Measurements from ENCODE around the gene KCND2. TPM values are rescaled to one million over a fixed set of nuclear protein-coding genes. Genes with fewer than 3 reads are reported as not detected.
"Not testable (repeated sequence)": the region's sequence is repeated elsewhere in the genome, so short reads cannot be mapped to it uniquely, and the experiment has no call there.

The KCND2 gene
- total RNA-seq, 1 experiment from 2014 or later, result not detected

DNA sequence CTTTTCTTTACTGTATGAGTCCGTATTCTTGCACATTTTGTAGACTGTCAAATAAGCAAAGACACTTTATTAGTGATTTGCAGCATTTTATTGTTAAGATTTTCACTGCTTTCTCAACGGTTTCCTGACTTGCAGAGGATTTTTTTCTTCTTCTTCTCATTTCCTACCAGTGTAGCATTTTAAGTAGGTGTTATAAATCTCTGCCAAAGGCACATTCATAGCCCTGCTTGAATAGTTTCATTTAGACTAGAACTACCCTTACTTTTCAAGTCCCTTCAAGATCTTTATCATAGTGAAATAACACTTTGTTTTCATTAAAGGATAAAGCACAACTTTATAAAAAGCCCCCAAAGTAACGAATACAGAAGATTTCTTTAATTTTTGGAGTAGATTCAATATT is 313.6 kb downstream of the KCND2 start:
- DNase-seq (ENCODE audit: low read depth), result no peak

DNA sequence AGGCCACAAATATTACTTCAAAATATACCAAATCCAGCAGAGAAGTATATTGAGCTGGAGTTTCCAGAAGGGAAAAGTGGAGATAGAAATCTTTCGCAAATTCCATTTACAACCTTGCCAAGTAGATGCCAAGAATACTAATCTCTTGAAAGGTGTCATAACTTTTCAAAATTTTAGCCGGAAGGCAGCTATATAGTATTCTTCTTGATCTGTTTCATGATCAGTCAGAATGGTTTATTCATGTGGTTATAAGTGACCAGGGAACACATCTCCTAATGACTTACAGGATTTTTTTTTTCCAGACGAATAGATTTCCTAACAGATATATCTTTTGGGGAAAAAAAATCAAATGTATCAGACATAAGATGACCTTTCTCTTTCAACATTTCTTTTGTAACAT is 314.3 kb downstream of the KCND2 start:
- DNase-seq (ENCODE audit: low read depth), result no peak

DNA sequence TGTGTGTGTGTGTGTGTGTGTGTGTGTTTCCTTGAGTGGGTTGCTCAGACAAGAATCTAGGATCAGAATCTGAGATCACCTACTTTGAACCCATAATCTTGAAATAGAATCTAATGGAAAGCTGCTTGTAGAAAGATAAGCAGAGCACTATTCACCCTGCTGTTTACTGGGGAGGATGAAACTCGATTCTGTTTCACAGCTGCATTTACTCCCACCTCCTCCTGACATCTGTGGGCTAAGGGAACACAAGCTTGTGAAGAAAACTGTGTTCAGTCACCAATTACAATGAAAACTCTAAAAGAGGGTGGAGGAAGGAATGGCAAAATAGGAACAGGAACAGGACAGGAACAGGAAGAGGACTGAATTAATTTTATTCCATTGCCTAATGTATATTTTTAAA is 315.4 kb downstream of the KCND2 start:
- no peak for DNase-seq (ENCODE audit: low read depth)

DNA sequence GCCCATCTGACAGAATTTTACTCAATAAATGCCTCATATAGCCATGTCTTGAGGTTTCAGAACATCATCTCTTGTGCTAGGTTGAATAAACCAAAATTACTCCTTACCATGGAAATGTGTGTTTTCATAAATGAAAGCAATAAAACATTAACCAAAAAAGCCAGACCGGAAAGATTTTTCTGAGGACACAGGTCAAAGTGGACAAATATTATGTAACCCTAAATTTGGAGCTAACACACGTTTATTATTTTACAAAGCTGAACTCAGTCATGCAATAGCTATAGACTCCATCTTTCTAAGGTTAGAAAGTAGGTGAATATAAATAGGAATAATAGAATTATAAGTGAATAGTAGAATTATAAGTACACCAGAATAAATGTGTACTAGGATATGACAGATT is 315.9 kb downstream of the KCND2 start:
- DNase-seq (ENCODE audit: low read depth), result no peak

DNA sequence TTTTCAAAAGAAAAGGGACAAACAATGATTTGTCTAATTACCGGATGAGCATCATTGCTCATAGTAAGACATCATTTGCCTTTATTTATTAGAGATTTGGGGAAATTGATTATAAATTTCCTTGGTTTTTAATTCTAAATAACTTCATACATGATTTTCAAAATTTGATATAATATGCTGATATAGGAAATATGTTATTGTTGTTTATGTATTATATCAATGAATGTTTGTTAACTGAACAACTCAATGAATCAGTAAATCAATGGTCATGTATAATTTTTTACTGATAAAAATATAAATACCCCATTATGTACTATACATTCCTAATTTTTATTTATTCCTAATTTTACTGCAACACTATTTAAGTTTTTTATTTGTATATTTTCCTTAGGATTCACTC is 327.6 kb downstream of the KCND2 start:
- DNase-seq (ENCODE audit: low read depth), result no peak

DNA sequence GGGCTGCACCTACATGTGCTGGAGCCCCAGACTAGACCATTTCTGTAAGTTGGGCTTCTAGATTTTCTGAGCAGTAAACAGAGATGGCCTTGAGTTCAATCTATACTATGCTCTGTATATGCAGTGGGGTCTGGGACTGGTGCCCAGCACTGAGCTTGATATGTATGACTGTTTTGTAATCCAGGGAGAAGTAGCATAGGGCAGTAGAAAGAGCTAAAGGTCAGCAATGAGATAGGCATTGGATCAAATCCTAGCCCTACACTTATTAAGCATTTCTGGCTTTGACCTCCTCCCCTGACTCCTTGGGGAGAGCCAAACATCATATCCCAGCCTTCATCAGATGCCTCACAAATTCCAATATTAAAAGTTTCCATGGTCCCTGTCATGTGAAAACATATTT is 330.4 kb downstream of the KCND2 start:
- no peak for DNase-seq (ENCODE audit: low read depth)

DNA sequence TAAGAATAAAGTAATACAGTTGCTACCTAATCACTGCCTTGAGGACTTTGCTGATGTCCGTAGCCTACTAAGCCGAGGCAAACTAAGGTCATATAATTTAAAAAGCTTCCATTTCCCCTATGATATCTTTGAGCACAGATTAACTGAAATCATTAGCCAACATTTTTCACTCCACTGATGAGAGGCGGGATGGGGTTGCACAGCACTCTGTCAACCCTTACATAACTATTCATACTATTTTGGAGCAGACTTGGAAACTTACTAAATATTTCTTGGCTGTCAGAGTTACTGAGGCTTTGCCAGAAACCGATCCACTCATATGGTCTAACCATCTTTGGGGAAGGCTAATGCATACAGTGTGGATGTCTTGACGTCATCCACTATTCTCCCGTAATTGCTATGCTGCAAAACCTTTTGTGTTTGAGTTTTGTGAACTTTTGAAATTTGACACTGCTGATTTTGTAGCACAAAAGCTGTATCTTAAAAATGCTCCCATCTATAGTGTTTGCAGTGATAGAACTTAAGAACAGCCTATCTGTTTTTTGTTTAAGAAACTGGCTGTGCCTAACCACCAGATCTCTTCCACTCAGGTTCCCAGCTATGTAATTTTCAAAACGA is 336.3 kb downstream of the KCND2 start:
- DNase-seq (ENCODE audit: low read depth), result no peak

DNA sequence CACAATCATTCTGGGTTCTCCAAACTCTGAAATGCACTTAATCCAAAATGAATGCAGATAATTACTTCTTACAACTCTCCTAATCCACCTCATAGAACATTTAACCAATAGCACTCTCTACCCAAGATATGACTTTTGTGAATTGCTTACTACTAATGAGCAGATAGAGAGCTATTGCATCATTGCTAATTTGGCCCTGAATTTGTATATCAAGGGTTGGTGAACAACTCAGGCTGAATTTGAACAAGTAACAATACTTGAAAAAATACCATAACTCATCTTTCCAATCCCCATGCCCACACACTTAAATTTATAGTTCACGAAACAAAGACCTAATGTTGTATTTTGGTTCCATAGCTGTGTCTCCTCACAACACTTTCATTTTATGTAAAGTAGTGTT is 339.0 kb downstream of the KCND2 start:
- DNase-seq (ENCODE audit: low read depth), result no peak

DNA sequence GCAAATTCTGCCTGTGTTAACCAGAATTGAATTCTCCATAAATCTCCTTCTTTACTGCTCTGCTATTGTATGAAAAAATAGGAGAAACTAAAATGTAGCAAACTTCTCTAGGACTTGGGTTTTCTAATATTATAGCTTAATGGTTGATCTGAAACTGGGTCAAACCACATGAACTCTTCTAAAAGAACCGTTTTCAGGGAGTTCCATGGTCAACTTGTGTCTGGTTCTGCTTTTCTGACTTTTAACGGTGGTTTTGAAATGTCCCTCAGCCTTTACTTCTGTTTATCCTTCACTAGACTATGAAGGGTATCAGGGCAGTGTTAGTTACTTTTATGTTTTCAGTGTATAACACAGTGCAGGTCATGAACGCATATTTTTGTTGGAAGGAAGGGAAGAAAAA is 342.7 kb downstream of the KCND2 start:
- DNase-seq (ENCODE audit: low read depth), result no peak

DNA sequence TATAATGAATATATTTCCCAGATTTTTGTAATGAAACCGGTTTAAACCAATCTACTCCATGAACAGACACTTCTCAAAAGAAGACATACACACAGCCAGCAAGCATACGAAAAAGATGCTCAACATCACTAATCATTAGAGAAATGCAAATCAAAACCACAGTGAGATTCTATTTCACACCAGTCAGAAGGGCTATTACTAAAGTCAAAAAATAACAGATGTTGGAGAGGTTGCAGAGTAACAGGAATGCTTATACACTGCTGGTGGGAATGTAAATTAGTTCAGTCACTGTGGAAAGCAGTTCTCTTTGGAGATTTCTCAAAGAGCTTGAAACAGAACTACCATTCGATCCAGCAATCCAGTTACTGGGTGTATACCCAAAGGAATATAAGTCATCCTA is 344.3 kb downstream of the KCND2 start:
- no peak for DNase-seq (ENCODE audit: low read depth)

DNA sequence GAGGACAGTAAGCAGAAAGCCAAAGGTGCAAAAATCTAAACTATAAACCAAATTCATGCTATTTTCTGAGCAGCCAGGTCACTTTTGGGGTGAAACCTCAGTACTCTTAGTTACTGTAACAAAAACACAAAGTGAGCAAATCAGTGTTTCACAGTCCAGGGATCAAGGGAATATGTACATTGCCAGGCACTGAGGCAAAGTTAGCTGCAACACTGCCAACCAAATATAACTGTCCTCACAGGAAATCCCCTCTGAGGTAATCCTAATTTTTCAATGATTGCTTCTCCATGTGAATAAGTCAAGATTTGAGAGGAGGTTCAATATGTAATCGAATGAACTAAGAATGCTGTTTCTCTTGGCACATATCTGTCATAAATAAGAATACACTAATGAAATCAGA is 355.3 kb downstream of the KCND2 start:
- no peak for DNase-seq (ENCODE audit: low read depth)

DNA sequence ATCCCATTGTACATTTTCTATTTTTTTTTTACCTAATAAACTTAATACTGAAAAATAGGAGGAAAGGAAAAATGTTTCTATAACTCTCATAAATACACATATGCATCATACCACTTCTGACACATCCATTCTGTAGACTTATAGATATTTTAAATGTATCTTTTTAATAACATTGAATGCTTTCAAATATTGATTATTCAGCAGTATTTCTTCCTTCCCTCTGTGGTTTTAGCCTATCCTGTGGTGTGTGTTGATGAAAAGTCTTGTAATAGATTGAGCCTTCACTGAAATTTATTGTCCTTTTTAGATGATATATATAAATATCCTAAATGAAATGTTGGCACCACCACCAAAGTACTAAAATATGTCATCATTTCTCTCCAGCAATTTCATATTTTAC is 366.9 kb downstream of the KCND2 start:
- no peak for DNase-seq (ENCODE audit: low read depth)

DNA sequence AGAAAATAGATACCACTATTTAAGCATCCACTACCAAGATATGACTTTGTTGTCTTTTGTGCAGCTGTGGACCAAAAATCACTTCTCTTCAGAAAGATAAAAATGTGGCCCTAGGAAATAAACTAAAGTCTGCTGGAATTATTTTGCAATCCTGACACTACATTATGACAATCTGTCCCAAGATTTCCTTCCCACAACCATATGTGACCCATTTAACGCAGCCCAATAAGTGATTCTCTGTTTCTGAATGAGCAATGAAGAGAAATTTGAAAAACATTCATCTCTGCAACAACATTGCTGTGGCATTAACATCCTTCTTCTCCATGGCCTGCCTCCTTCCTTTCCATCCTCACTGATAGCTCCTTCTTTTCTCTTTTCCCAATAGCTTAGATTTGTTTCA is 373.0 kb downstream of the KCND2 start:
- DNase-seq (ENCODE audit: low read depth), result no peak

DNA sequence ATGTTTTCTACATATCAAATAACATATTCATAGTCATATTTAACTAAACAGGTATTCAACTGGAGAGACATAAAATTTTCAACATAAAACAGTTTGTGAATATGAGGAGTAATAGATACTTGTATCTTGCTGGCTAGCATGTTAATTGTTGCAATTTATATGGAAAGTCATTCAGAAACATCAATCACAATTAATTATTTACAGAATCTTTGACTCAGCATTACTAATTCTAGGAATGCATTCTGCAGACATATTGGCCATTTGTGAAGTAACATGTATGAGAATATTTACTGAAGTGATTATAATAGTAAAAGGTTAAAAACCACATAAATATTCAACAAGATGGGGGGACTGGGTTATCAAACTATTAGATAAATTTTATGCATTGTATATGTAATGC is 381.3 kb downstream of the KCND2 start:
- DNase-seq (ENCODE audit: low read depth), result no peak

DNA sequence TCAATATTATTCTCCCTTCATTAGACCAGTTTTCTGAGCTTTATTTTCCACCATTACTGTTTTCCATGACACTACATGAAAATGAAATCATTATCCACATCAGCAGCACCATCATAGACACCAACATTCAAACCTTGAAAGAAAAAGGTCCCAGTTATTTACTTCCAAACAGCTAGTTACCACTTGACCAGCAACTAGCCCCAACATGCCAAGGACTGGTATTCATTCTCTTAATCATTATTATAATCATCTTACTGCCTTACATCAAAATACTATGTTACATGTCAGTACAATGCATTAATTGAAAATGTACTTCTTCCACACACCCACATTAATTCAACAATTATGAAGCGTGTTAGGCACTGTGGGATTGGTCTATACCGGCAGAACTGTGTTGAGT is 385.5 kb downstream of the KCND2 start:
- no peak for DNase-seq (ENCODE audit: low read depth)

DNA sequence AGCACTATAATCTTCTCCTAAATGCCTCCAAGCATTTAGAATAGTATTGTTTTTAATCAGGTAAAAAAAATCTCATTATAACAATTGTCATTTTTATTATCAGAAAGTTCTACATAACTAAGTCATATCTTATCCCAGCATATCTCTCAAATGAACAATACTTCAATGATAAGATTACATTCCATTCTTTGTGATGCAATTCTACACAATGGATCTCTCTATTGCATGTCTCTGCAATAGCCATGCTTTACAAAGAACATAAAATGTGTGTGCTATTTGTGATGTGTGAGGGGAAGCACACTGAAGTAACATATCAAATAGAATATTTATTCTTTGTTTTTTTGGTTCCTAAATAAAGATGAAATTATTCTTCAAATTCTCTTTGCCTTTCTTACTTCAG is 389.3 kb downstream of the KCND2 start:
- no peak for DNase-seq (ENCODE audit: low read depth)

DNA sequence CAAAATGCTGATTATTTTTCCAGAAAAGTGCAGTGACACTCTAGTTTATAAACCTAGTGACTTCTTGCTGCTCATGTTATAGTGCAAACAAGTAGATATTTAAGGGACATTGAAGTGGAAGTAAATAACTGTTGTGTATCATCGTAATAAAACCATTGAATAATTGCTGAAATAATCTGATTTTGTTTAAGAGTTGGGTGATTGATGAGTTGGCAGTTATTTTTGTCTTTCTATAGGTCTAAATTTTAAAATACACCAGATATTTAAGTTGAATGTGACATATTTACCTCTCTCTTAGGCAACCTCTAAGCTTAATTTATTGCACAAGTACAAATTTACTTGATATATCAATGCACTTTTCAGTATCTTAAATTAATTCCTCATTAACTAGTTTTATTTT is 392.1 kb downstream of the KCND2 start:
- no peak for DNase-seq (ENCODE audit: low read depth)

DNA sequence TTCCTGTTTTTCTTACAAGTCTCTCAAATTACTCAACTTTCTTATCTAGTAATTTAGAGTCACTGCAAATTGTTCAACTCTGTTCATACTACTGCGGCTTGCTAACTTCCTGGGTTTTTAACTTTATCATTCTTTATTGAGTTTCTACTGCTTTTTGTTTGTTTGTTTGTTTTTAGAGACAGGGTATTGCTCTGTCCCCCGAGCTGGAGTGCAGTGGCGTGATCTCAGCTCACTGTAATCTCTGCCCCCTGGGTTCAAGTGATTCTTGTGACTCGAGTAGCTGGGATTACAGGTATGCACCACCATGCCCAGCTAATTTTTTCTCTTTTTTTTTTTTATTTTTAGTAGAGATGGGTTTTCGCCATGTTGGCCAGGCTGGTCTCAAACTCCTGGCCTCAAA is 402.1 kb downstream of the KCND2 start:
- DNase-seq (ENCODE audit: low read depth), result no peak

DNA sequence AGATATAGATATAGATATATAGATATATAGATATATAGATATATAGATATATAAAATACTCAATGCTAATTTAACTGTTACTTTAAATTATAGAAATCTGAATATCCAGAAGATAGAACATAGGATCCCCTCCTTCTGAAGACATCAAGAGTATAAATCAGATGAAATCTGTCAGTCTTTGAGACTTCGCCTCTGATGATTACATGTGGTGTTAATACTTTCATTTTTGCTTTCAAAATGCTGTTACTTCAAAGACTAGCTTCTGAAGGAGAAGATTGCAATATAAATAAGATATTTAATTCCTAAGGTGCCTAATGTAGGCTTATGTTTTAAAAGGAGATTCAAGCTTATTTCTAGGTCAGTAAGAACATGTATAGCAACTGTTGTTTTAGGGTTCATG is 404.6 kb downstream of the KCND2 start:
- DNase-seq (ENCODE audit: low read depth), result no peak

DNA sequence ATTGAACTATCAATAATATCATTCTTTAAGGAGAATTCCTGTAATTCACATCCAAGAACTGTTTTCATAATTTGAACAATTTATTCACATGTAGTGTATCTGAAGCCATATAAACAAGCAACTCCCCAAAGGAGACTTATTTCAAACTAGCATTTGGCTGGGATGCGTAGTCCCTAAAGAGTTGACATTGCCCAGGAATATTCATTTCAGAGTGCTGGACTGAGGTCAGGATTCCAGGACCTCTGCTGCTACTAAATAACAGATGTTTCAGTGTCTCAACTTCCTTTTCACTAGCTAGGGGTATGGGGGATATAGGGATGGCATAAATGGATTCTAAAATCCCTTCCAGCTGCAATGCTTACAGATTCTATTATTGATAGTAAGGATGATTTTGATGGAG is 408.0 kb downstream of the KCND2 start:
- no peak for DNase-seq (ENCODE audit: low read depth)

DNA sequence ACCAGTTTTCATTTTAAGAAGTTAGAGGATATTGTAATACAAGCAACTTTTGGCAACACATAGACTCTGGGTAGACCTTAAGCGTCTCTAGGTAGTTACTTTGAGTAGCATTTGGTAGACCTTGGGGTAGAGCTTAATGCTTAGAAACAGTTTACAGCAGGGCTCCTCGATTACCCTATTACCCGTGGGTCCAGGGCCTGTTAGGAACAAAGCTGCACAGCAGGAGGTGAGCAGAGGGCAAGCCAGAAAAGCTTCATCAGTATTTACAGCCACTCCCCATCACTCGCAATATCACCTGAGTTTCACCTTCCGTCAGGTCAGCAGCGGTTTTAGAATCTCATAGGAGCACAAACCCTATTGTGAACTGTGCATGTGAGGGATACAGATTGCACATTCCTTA is 411.5 kb downstream of the KCND2 start:
- DNase-seq (ENCODE audit: low read depth), result no peak

DNA sequence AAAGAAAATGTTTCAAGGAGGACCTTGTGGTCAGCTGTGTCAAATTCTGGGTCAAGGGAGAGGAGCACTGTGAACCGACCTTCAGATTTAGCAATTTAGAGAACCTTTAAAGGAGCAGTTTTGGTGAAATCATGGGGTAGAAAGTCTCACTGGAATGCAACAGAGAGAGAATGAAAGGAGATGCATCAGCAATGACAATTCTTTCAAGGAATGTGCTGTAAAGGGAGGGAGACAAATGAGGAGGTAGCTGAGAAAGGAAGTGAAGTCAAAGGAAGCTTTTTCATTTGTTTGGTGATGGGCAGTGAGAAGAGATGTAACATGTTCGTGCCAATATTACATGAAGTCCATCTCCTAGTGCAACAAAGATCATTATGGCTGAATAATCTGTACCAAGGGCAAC is 418.9 kb downstream of the KCND2 start:
- DNase-seq (ENCODE audit: low read depth), result no peak

DNA sequence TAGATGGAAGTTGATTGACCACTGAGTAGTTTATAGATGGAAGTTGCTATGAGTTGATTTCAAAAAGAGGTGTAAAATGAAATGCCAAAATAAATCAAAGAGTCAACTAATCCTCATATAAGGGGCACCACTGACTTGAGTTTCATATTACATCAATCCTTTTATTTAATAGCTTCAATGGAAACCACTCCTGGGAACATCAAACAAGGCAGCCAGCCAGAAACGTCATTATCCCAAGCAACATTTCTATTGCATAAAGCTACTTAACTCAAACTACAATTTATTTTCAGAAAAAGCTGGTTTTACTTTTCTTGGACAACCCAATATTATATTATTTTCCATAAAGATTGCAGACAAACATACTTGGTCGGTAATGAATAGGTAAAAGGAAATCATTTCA is 422.9 kb downstream of the KCND2 start:
- no peak for DNase-seq (ENCODE audit: low read depth)

DNA sequence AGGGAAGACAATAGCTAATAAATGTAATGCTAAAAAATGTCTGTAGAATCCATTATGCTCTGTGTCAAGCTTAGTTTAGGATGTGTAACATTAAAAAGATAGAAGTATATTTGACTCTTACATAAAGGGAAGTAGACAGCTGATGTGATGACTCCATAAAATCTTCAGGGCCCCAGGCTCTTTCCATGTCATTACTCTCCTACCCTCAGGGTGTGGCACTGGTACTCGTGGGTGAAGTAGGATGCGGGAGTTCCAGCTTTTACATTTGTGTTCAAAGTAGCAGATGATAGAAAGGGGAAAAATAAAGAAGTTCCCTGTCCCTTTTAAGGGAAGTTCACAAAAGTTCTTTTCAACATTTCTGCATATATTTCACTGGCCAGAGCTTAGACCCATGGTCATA is 427.8 kb downstream of the KCND2 start:
- DNase-seq (ENCODE audit: low read depth), result no peak

DNA sequence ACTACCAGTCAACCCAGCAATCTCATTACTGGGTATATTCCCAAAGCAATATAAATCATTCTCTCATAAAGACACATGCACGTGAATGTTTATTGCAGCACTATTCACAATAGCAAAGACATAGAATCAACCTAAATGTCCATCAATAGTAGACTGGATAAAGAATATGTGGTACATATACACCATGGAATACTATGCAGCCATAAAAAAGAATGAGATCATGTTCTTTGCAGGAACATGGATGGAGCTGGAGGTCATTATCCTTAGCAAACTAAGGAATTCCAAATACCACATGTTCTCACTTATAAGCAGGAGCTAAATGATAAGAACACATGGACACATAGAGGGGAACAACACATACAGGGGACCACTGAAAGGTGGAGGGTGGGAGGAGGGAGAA is 429.4 kb downstream of the KCND2 start:
- not testable (repeated sequence) for DNase-seq (ENCODE audit: low read depth)

All from Daoy (cell line).